DOHH2 (cell line): ENCODE measurements around the gene RNF168.
"Not testable (repeated sequence)": the region's sequence is repeated elsewhere in the genome, so short reads cannot be mapped to it uniquely, and the experiment has no call there.

ENCODE experiments used
- H3F3A ChIP-seq: fragments of 200-600 bp; sonication (generic), shearing (Covaris generic); 2 replicates; pipeline ENCODE4 v1.6.0; 2016; ENCODE audit warnings: antibody characterized with exemption, mild to moderate bottlenecking; ENCODE audit not compliant: control insufficient read depth, insufficient read depth
- H3K27ac ChIP-seq: fragments of 200-600 bp; sonication (generic); 2 replicates; pipeline ENCODE4 v1.5.1; 2014; ENCODE audit warnings: low read depth, mild to moderate bottlenecking, low read length, moderate library complexity
- H3K27me3 ChIP-seq: fragments of 200-600 bp; sonication (generic); 2 replicates; pipeline ENCODE4 v1.6.1; 2014; ENCODE audit warnings: mild to moderate bottlenecking, low read length, mixed read lengths; ENCODE audit not compliant: control insufficient read depth
- H3K36me3 ChIP-seq: fragments of 200-600 bp; sonication (generic); 2 replicates; pipeline ENCODE4 v1.6.1; 2014; ENCODE audit warnings: mild to moderate bottlenecking, low read length, moderate library complexity, mixed read lengths; ENCODE audit not compliant: control insufficient read depth
- H3K4me1 ChIP-seq: fragments of 200-600 bp; sonication (generic); 2 replicates; pipeline ENCODE4 v1.6.1; 2014; ENCODE audit warnings: mild to moderate bottlenecking, low read length, mixed read lengths; ENCODE audit not compliant: control insufficient read depth
- H3K4me2 ChIP-seq: fragments of 200-600 bp; sonication (generic); 2 replicates; pipeline ENCODE4 v1.6.0; 2014; ENCODE audit warnings: mild to moderate bottlenecking, low read length, moderate library complexity
- H3K4me3 ChIP-seq: fragments of 200-600 bp; sonication (generic); 2 replicates; pipeline ENCODE4 v1.5.1; 2014; ENCODE audit warnings: mild to moderate bottlenecking, low read length, mixed read lengths
- H3K79me2 ChIP-seq: fragments of 200-600 bp; sonication (generic); 2 replicates; pipeline ENCODE4 v1.6.1; 2014; ENCODE audit warnings: mild to moderate bottlenecking, low read length, mixed read lengths; ENCODE audit not compliant: control insufficient read depth
- H3K9me2 ChIP-seq: fragments of 200-600 bp; sonication (generic); replicated peaks from 2 replicates; pipeline ENCODE4 v1.6.1; 2014; ENCODE audit warnings: mild to moderate bottlenecking, low read length, mixed read lengths; ENCODE audit not compliant: control insufficient read depth
- H3K9me3 ChIP-seq: fragments of 200-600 bp; sonication (generic); 2 replicates; pipeline ENCODE4 v1.6.1; 2014; ENCODE audit warnings: antibody characterized with exemption, low read length, mixed read lengths; ENCODE audit not compliant: control insufficient read depth, insufficient read depth
- H4K20me1 ChIP-seq: fragments of 200-600 bp; sonication (generic); 2 replicates; pipeline ENCODE4 v1.6.0; 2014; ENCODE audit warnings: low read depth, mild to moderate bottlenecking, antibody characterized with exemption, low read length, moderate library complexity; ENCODE audit not compliant: control insufficient read depth, insufficient read depth
- EZH2phosphoT487 ChIP-seq: fragments of 200-600 bp; sonication (generic); IDR thresholded peaks from 2 replicates; pipeline ENCODE4 v1.6.1; 2017; ENCODE audit warnings: borderline replicate concordance, mild to moderate bottlenecking, antibody characterized with exemption, low read length, moderate library complexity, mixed read lengths
- TF ChIP-seq, protein P1 (sequence below): fragments of 200-600 bp; sonication (generic); IDR thresholded peaks from one replicate; pipeline ENCODE4 v1.5.1; 2014; ENCODE audit warnings: antibody characterized with exemption, mild to moderate bottlenecking, low read depth, low read length; ENCODE audit not compliant: poor library complexity, severe bottlenecking

RNF168 gene

GRCh38 chr3:196506687-196507086, 3.1 kb upstream of the RNF168 start:
- Histone ChIP-seq H3K27me3 (no peaks in the 10 kb centered on the region), H3K4me2 (no peak overlapping the region), H4K20me1 (peaks cover 1% of the 10 kb centered on the region), H3F3A (peaks cover 9% of the 10 kb centered on the region), H3K27ac (no peak overlapping the region), H3K9me3 (peaks cover 10% of the 10 kb centered on the region; the same call in 1 of the 2 replicates), H3K36me3 (peaks cover 12% of the 10 kb centered on the region), H3K4me1 (peaks cover 7% of the 10 kb centered on the region), H3K79me2 (peaks cover 17% of the 10 kb centered on the region), H3K4me3 (no peak overlapping the region), H3K9me2 (no peaks in the 10 kb centered on the region)
- TF ChIP-seq EZH2phosphoT487: no peak
- TF ChIP-seq, protein P1, sequence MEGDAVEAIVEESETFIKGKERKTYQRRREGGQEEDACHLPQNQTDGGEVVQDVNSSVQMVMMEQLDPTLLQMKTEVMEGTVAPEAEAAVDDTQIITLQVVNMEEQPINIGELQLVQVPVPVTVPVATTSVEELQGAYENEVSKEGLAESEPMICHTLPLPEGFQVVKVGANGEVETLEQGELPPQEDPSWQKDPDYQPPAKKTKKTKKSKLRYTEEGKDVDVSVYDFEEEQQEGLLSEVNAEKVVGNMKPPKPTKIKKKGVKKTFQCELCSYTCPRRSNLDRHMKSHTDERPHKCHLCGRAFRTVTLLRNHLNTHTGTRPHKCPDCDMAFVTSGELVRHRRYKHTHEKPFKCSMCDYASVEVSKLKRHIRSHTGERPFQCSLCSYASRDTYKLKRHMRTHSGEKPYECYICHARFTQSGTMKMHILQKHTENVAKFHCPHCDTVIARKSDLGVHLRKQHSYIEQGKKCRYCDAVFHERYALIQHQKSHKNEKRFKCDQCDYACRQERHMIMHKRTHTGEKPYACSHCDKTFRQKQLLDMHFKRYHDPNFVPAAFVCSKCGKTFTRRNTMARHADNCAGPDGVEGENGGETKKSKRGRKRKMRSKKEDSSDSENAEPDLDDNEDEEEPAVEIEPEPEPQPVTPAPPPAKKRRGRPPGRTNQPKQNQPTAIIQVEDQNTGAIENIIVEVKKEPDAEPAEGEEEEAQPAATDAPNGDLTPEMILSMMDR: no peak

DNA sequence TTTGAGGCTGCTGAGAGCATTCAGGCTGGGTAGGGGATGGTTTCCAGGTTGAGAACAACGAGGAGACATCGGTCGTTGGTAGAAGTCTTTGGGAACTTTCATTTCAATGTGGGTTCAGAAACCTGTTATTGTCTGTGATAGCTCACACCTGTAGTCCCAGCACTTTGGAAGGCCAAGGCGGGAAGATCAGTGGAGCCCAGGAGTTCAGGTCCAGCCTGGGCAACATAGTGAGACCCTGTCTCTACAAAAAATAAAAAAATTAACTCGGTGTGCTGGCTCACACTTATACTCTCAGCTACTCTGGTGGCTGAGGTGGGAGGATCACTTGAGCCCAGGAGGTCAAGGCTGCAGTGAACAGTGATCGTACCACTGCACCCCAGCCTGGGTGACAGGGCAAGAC, 988 bp upstream of the RNF168 start:
- Histone ChIP-seq H3K36me3 (peaks cover 30% of the 10 kb centered on the region), H3K27ac (no peak overlapping the region), H3K9me3 (peaks cover 10% of the 10 kb centered on the region; the same call in 1 of the 2 replicates), H4K20me1 (peaks cover 16% of the 10 kb centered on the region), H3K79me2 (peaks cover 39% of the 10 kb centered on the region), H3K9me2 (no peaks in the 10 kb centered on the region), H3K4me1 (peaks cover 23% of the 10 kb centered on the region), H3K27me3 (no peaks in the 10 kb centered on the region), H3K4me3 (no peak overlapping the region), H3F3A (peaks cover 9% of the 10 kb centered on the region), H3K4me2 (peak overlapping the region; percentile 91)
- TF ChIP-seq, protein P1: no peak
- no peak for TF ChIP-seq EZH2phosphoT487

GRCh38 chr3:196504077-196504398, 470 bp upstream of the RNF168 start:
- H3K9me2 ChIP-seq, H3K9me3 ChIP-seq, H3K27me3 ChIP-seq, H3F3A ChIP-seq: not testable (repeated sequence)
- peaks cover 25% of the 10 kb centered on the region for H3K4me1 ChIP-seq
- peak overlapping the region; percentile 91 for H3K4me2 ChIP-seq
- peaks cover 18% of the 10 kb centered on the region for H4K20me1 ChIP-seq
- H3K36me3 ChIP-seq: peaks cover 36% of the 10 kb centered on the region
- peaks cover 44% of the 10 kb centered on the region for H3K79me2 ChIP-seq
- peak overlapping the region; percentile 97 for H3K4me3 ChIP-seq
- H3K27ac ChIP-seq: peak overlapping the region; percentile 90

DNA sequence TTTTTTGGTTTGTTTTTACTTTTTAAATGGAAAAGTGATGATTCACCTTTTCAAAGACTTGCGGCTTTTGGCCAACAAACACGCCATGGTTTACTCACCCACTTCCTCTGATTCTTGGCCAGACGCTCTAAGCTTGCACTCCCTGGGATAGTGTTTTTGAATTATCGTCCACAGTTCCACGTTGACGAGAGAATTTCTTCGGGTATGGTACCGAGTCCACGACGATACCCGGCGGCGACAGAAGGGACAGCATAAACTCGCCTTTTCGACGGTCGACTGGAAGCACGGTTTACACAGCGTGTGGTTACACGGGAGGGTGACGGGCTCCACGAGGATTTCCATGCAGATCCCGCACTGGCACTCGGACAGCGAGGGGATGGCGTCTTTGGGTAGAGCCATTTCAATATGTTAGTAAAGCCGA, 783 bp downstream of the RNF168 start:
- Histone ChIP-seq H3K27ac (peak overlapping the region; percentile 90), H3K9me2 (no peaks in the 10 kb centered on the region), H3F3A (peaks cover 9% of the 10 kb centered on the region), H3K4me3 (peak overlapping the region; percentile 97), H3K4me1 (peaks cover 28% of the 10 kb centered on the region), H4K20me1 (peaks cover 19% of the 10 kb centered on the region), H3K9me3 (peaks cover 9% of the 10 kb centered on the region; the same call in 1 of the 2 replicates), H3K36me3 (peaks cover 45% of the 10 kb centered on the region), H3K79me2 (peaks cover 56% of the 10 kb centered on the region), H3K4me2 (peak overlapping the region; percentile 91), H3K27me3 (no peaks in the 10 kb centered on the region)
- TF ChIP-seq, protein P1: peak; percentile 2
- no peak for TF ChIP-seq EZH2phosphoT487
